ENCODE results near the gene RNF145.

The RNF145 gene

GRCh38 chr5:159186319-159186718 lies 23.0 kb downstream of the RNF145 start:
- Histone ChIP-seq H3F3A (ENCODE audit: insufficient read depth, low read length) (no peaks in the 10 kb centered on the region), H3K36me3 (ENCODE audit: insufficient read depth, low read length) (peaks cover 28% of the 10 kb centered on the region), H2AFZ (ENCODE audit: low read length) (no peak overlapping the region), H3K27ac (ENCODE audit: low read depth, low read length, poor library complexity, severe bottlenecking) (no peak overlapping the region), H3K27me3 (ENCODE audit: insufficient read depth, low read length) (no peaks in the 10 kb centered on the region), H3K9me3 (ENCODE audit: low read length) (0 out of 2 replicates have a peak, but pooled peaks cover 2% of the 10 kb centered on the region), H3K4me1 (ENCODE audit: insufficient read depth, low read length, severe bottlenecking) (peaks cover 19% of the 10 kb centered on the region), H3K9ac (ENCODE audit: low read length) (no peak overlapping the region), H4K20me1 (ENCODE audit: insufficient read depth, low read length) (no peaks in the 10 kb centered on the region), H3K4me3 (ENCODE audit: low read depth, low read length, poor library complexity, severe bottlenecking) (no peak overlapping the region), H3K9me2 (ENCODE audit: low read depth, low read length) (no peaks in the 10 kb centered on the region), H3K79me2 (ENCODE audit: insufficient read depth, low read length) (no peaks in the 10 kb centered on the region), H3K4me2 (ENCODE audit: low read length) (no peak overlapping the region)
- no peak for TF ChIP-seq CTCF (IDR thresholded peaks at IDR 0.05; ENCODE audit: low read length)
- TF ChIP-seq EZH2 (IDR thresholded peaks at IDR 0.05; ENCODE audit: borderline replicate concordance, low read length) = no peak

DNA sequence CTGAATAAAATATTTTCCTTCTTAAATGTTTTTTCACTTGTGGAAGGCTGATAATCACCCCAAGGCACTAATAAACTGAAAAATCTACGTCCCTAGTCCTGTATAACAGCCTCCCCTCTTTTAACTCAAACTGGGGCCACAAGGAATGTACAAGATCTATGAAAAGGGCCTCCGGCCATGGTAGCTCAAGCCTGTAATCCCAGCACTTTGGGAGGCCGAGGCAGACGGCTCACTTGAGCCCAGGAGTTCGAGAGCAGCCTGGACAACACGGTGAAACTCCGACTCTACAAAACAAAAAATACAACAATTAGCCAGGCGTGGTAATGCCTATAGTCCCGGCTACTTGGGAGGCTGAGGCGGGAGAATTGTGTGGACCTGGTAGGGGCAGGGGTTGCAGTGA lies 23.6 kb downstream of the RNF145 start:
- Histone ChIP-seq H3K36me3 (ENCODE audit: insufficient read depth, low read length) (peaks cover 24% of the 10 kb centered on the region), H3K9ac (ENCODE audit: low read length) (no peak overlapping the region), H3K4me1 (ENCODE audit: insufficient read depth, low read length, severe bottlenecking) (peaks cover 22% of the 10 kb centered on the region), H3K27me3 (ENCODE audit: insufficient read depth, low read length) (no peaks in the 10 kb centered on the region), H4K20me1 (ENCODE audit: insufficient read depth, low read length) (no peaks in the 10 kb centered on the region), H3K9me2 (ENCODE audit: low read depth, low read length) (no peaks in the 10 kb centered on the region), H2AFZ (ENCODE audit: low read length) (no peak overlapping the region), H3K79me2 (ENCODE audit: insufficient read depth, low read length) (no peaks in the 10 kb centered on the region), H3K27ac (ENCODE audit: low read depth, low read length, poor library complexity, severe bottlenecking) (no peak overlapping the region), H3K4me2 (ENCODE audit: low read length) (no peak overlapping the region), H3K4me3 (ENCODE audit: low read depth, low read length, poor library complexity, severe bottlenecking) (no peak overlapping the region), H3K9me3 (ENCODE audit: low read length) (0 out of 2 replicates have a peak, but pooled peaks cover 2% of the 10 kb centered on the region), H3F3A (ENCODE audit: insufficient read depth, low read length) (no peaks in the 10 kb centered on the region)
- no peak for TF ChIP-seq EZH2 (IDR thresholded peaks at IDR 0.05; ENCODE audit: borderline replicate concordance, low read length)
- no peak for TF ChIP-seq CTCF (IDR thresholded peaks at IDR 0.05; ENCODE audit: low read length)

DNA sequence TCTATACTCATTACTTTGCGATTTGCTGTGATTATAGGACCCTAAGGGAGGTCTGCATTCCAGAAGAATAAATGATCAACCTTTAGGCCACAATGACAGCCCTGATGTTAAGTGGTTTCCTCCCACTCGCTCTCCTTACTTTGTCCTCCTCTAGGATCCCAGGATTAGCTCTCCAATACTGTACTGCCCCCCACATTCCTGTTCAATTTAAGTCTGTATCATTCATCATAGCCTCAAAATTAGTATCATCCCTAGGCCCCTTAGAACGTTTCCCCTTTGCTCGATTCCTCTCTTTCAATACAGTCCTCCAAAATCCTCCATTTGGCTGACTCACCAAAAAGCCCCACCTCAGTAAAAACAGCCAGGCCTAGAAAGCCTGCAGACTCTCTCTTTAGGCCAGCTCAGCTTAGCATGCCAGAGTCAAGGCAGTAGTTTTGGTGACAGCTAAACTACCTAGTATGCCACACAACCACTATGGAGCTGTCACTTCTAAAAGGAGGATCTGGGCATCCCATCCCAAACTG lies 24.4 kb downstream of the RNF145 start:
- Histone ChIP-seq H3K9me2 (ENCODE audit: low read depth, low read length) (no peaks in the 10 kb centered on the region), H4K20me1 (ENCODE audit: insufficient read depth, low read length) (no peaks in the 10 kb centered on the region), H3K27ac (ENCODE audit: low read depth, low read length, poor library complexity, severe bottlenecking) (no peak overlapping the region), H3K4me3 (ENCODE audit: low read depth, low read length, poor library complexity, severe bottlenecking) (no peak overlapping the region), H2AFZ (ENCODE audit: low read length) (no peak overlapping the region), H3K9ac (ENCODE audit: low read length) (no peak overlapping the region), H3K4me2 (ENCODE audit: low read length) (no peak overlapping the region), H3K79me2 (ENCODE audit: insufficient read depth, low read length) (no peaks in the 10 kb centered on the region), H3K27me3 (ENCODE audit: insufficient read depth, low read length) (no peaks in the 10 kb centered on the region), H3K9me3 (ENCODE audit: low read length) (0 out of 2 replicates have a peak, but pooled peaks cover 2% of the 10 kb centered on the region), H3K36me3 (ENCODE audit: insufficient read depth, low read length) (peaks cover 20% of the 10 kb centered on the region), H3F3A (ENCODE audit: insufficient read depth, low read length) (no peaks in the 10 kb centered on the region), H3K4me1 (ENCODE audit: insufficient read depth, low read length, severe bottlenecking) (peaks cover 22% of the 10 kb centered on the region)
- TF ChIP-seq CTCF (IDR thresholded peaks at IDR 0.05; ENCODE audit: low read length) (no peak), EZH2 (IDR thresholded peaks at IDR 0.05; ENCODE audit: borderline replicate concordance, low read length) (no peak)

All from OCI-LY1 (cell line).